Heart right ventricle (tissue), 16 donors: ENCODE measurements around the gene XPR1. TPM values are rescaled to one million over a fixed set of nuclear protein-coding genes. Genes with fewer than 3 reads are reported as not detected.

ENCODE experiments used
- ATAC-seq, 8 donors: fragments of 200-7000 bp; cut with Tn5 transposase; one replicate each; pipeline ENCODE4 v1.9.1; 2020; ENCODE audit warnings: mild to moderate bottlenecking in 8 of 8, moderate library complexity in 8 of 8, moderate number of reproducible peaks in 1 of 8
- DNase-seq, 2 donors: peaks; one replicate each; pipeline ENCODE4 v3.0.0-alpha.2; 2020
- H3K27ac ChIP-seq, 10 donors: fragments of 200-600 bp; sonication (generic) in 2 of 10; one replicate each; pipeline versions ENCODE4 v1.5.0 to v1.8.0; 2020 to 2022; ENCODE audit warnings: mild to moderate bottlenecking in 3 of 10
- H3K27me3 ChIP-seq, 7 donors: fragments of 200-600 bp; one replicate each; pipeline ENCODE4 v1.8.0; 2021 to 2022; ENCODE audit warnings: mild to moderate bottlenecking in 2 of 7
- H3K36me3 ChIP-seq, 9 donors: fragments of 200-600 bp; sonication (generic) in 1 of 9; one replicate each; pipeline versions ENCODE4 v1.5.0 to v1.8.0; 2020 to 2022; ENCODE audit warnings: mild to moderate bottlenecking in 2 of 9
- H3K4me1 ChIP-seq, 9 donors: fragments of 200-600 bp; sonication (generic) in 1 of 9; one replicate each; pipeline versions ENCODE4 v1.5.0 to v1.8.0; 2020 to 2022; ENCODE audit warnings: mild to moderate bottlenecking in 4 of 9
- H3K4me3 ChIP-seq, 10 donors: fragments of 200-600 bp; sonication (generic) in 2 of 10; one replicate each; pipeline versions ENCODE4 v1.5.0 to v1.8.0; 2020 to 2022; ENCODE audit warnings: mild to moderate bottlenecking in 7 of 10, moderate library complexity in 2 of 10
- H3K9me3 ChIP-seq, 11 donors: fragments of 200-600 bp in 10 of 11; sonication (generic) in 2 of 11; one replicate each; pipeline versions ENCODE4 v1.5.0 to v1.8.0; 2013 to 2022; ENCODE audit warnings: mild to moderate bottlenecking in 2 of 11, control low read depth in 1 of 11, moderate library complexity in 1 of 11
- WGBS, 2 donors: extraction: QIAGEN DNeasy Blood & Tissue Kit; methylation state at CpG; one replicate each; pipeline ENCODE4 v1.1.7; 2013; ENCODE audit warnings: inconsistent platforms in 1 of 2; 5-methylcytosine and 5-hydroxymethylcytosine counted together
- intact Hi-C, 10 donors: fragments of 100-400 bp; cut with DNase I; formaldehyde crosslinking; loops; one replicate each; pipeline versions ENCODE4 v1.11.1 to v1.14.2; 2022
- polyA plus RNA-seq, 2 donors: library from polyadenylated mRNA; stranded (reverse); fragments of 200-250 nt; gene quantifications; one replicate each; pipeline ENCODE4 v1.2.3, GENCODE V29; 2013
- total RNA-seq, 10 donors: library from RNA; stranded (reverse); fragmentation: NEBNext Ultra II Directional in 3 of 10; extraction: Animal tissue kit (Norgen Biotek cat#: 25700) in 3 of 10; gene quantifications; one replicate each; pipeline versions ENCODE4 v1.2.1 to v1.2.4, GENCODE V29; 2021 to 2023
- TF ChIP-seq, protein P1 (sequence below), 9 donors: fragments of 200-600 bp; sonication (generic) in 2 of 9; IDR thresholded peaks; one replicate each; pipeline versions ENCODE4 v1.5.0 to v1.8.0; 2021 to 2022; ENCODE audit warnings: antibody characterized with exemption in 9 of 9, mild to moderate bottlenecking in 5 of 9, moderate library complexity in 1 of 9
- donor health status: Arrhythmogenic right ventricular cardiomyopathy.
- donor health status: ischemic (EF 13 %, LVEDD 7.1; RV severe dilation, severe dysfunction).
- donor health status: healthy with polysubstance abuse.
- donor health status: DM: no; HTN: yes; CAD: no.
- donor health status: DM: no; HTN: no; CAD: no.
- donor health status: ischemic (EF 25% LVEDD 6.9; RV normal size, moderate dysfunction).
- donor health status: ischemic (EF 25% LVEDD 5.7; RV mildly dilated, moderate dysfunction).
- donor health status: healthy.
- donor health status: DM: yes; HTN: yes; CAD: no.
- donor health status: Ischemic cardiomyopathy.
- donor health status: ischemic (EF 35%, LVEDD 5.7; RV mildly dilated, moderate dysfunction).
- donor health status: nonischemic (EF 11% LVEDD 7.7; RV severe dilation, severe dysfunction).
- donor health status: DM: yes; HTN: yes; CAD: no.
- donor health status: PGD.
- donor health status: ischemic (EF 29% LVEDD 5.4; RV normal size, mild dysfunction).
- donor health status: nonischemic (EF 23%, LVEDD 6.1; RV moderate dilation, normal function).

XPR1 gene
- total and polyA plus RNA-seq, 12 donors, result 18.3 to 142 (median 70.0) TPM

DNA sequence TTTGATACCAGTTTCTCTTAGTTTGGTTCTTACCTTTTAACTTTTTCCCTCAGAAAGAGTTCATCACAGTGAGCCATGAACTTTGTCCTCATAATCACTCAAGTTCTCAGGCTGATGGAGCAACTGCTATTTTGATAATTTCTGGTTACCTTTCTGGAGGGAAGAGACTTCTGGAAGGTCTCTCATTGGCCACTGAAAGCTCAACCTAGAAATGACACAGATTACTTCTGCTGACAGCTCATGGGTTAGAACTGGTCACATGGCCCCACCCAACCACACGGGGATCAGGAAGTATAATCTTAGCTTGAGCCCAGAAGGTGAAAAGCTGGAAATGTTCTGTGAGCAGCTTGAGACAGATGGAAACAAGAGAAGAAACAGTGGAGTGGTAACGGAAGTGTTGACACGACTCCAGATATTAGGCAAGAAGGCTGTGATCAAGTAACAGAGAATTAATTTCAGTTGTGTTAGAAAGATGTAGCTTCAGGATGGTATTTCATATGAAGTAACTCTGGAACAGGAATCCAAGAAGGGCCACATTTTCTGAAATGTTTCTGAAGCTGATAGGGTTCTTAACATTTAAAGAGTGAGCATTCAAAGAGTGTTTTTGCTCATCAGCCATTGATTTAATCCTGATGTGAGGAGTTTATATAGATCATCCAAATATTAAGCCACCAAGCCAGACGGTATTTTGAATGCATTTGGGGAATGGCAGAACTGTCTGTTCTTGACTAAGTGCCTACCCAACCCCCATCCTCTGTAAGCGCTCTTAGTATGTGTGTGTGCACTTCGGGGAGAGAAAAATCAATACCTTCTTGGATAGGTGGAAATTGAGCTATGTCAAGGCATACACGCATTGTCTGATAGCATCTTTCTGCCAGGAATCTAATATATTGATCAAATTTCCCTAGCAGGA is 21.9 kb upstream of the XPR1 start:
- Histone ChIP-seq H3K27ac (peak overlapping the region in 7 of 10 donors; percentile 72 to 86 (median 75)), H3K9me3 (no peaks in the 10 kb centered on the region), H3K27me3 (no peaks in the 10 kb centered on the region), H3K4me1 (peaks cover 0 to 28% (median 19%) of the 10 kb centered on the region in 9 donors), H3K4me3 (no peak overlapping the region), H3K36me3 (no peaks in the 10 kb centered on the region)
- TF ChIP-seq, protein P1, sequence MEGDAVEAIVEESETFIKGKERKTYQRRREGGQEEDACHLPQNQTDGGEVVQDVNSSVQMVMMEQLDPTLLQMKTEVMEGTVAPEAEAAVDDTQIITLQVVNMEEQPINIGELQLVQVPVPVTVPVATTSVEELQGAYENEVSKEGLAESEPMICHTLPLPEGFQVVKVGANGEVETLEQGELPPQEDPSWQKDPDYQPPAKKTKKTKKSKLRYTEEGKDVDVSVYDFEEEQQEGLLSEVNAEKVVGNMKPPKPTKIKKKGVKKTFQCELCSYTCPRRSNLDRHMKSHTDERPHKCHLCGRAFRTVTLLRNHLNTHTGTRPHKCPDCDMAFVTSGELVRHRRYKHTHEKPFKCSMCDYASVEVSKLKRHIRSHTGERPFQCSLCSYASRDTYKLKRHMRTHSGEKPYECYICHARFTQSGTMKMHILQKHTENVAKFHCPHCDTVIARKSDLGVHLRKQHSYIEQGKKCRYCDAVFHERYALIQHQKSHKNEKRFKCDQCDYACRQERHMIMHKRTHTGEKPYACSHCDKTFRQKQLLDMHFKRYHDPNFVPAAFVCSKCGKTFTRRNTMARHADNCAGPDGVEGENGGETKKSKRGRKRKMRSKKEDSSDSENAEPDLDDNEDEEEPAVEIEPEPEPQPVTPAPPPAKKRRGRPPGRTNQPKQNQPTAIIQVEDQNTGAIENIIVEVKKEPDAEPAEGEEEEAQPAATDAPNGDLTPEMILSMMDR (IDR thresholded peaks at IDR 0.05), result no peak
- peak in 4 of 8 donors; percentile 13 to 67 (median 34) for ATAC-seq
- no peak for DNase-seq
- 65 to 68% methylated on average over 7 of the region's 7 CpGs for whole genome bisulfite sequencing, 2 donors
- intact Hi-C loops, result loop anchor here in 3 of 10 donors (5.0 to 10.0 kb wide), 3 partner anchors 43 to 65 kb away; no protein-coding TSS in a partner anchor

DNA sequence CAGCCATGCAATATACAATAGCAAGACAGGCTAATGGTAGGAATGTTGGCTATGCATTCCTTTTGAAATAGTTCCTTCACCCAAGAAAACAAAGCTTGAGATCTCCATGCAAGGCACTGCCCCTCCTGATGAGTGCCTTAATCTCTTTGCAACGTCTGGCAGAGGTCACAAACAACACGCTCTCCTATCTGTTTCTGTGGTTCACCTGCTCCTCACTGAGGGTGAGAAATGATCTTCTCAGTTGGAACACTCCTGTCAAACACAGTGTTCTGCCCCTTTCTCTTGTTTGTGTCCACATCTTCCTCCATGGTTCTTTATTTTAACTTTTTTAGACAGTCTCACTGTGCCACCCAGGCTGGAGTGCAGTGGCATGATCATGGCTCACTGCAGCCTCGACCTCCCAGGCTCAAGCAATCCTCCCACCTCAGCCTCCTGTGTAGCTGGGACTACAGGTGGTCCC is 21.2 kb upstream of the XPR1 start:
- DNase-seq (no peak), ATAC-seq (peak in 4 of 8 donors; percentile 10 to 37 (median 16))
- TF ChIP-seq, protein P1 (IDR thresholded peaks at IDR 0.05), result no peak
- Histone ChIP-seq H3K27ac (peak overlapping the region; percentile 38 to 86 (median 75)), H3K27me3 (no peaks in the 10 kb centered on the region), H3K4me1 (peaks cover 0 to 31% (median 19%) of the 10 kb centered on the region in 9 donors), H3K4me3 (no peak overlapping the region), H3K9me3 (no peaks in the 10 kb centered on the region), H3K36me3 (no peaks in the 10 kb centered on the region)
- intact Hi-C loops, result loop anchor here in 1 of 10 donors (10.0 kb wide), 1 partner anchor 66 kb away; no protein-coding TSS in a partner anchor
- WGBS, 2 donors, result 65 to 70% methylated on average over 3 of the region's 3 CpGs

GRCh38 chr1:180611016-180611930 is 20.5 kb upstream of the XPR1 start:
- intact Hi-C loops, result loop anchor here in 1 of 10 donors (10.0 kb wide), 1 partner anchor 66 kb away; no protein-coding TSS in a partner anchor
- WGBS, 2 donors, result 33 to 39% methylated on average over 9 of the region's 9 CpGs
- Histone ChIP-seq H3K4me1 (peaks cover 0 to 38% (median 19%) of the 10 kb centered on the region in 9 donors), H3K4me3 (no peak overlapping the region), H3K9me3 (no peaks in the 10 kb centered on the region), H3K27ac (peak overlapping the region; percentile 38 to 86 (median 75)), H3K27me3 (no peaks in the 10 kb centered on the region), H3K36me3 (no peaks in the 10 kb centered on the region)
- DNase-seq (peak in 1 of 2 donors; percentile 66), ATAC-seq (peak; percentile 70 to 95 (median 90))
- TF ChIP-seq, protein P1 (IDR thresholded peaks at IDR 0.05), result no peak
